Kasumi-1 (cell line): Measurements from ENCODE around the gene CASZ1.

Experiments
- DNase-seq, 2 experiments: peaks; one replicate each; lab custom pipeline; 2025; lab: John Stamatoyannopoulos, UW

CASZ1 gene

GRCh38 chr1:10635992-10636391, 160.5 kb downstream of the CASZ1 start:
- DNase-seq: no peak

DNA sequence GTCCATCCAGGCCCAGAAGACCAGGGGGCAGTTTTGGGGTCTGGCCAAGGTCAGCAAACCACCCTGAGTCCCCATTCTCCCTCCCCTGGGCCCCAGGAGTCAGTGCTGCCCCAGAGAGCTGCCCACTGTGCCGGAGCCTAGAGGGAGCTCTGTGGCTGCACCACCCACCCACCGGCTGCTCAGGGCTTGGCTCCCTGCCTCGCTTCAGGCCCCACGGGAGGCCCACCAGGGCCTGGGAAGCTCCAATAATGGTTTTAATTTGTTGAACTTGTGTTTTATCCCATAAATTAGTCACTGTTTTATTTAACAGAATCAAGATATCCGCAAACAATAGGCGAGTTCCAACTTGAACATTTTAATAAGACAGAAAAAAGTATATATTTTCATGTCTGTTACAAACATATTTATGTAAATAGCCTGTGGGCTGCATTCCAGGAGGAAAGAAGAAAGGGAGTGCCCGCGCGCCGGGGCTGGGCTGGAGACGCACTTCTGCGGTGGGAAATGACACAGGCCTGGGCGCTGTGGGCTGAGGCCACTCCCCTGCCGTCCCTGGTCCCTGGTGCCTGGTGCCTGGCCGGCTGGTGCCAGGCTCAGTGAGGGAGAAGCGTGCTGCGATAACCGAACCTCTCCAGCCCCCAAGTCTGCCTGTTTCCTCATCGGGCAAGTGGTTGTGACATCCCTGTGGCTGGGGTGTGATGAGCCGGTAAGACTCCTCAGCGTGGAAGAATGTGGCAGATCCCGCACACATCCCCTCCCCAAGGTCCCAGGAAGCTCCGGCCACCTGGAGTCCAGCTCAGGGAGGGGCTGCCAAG, 161.2 kb downstream of the CASZ1 start:
- DNase-seq: no peak

DNA sequence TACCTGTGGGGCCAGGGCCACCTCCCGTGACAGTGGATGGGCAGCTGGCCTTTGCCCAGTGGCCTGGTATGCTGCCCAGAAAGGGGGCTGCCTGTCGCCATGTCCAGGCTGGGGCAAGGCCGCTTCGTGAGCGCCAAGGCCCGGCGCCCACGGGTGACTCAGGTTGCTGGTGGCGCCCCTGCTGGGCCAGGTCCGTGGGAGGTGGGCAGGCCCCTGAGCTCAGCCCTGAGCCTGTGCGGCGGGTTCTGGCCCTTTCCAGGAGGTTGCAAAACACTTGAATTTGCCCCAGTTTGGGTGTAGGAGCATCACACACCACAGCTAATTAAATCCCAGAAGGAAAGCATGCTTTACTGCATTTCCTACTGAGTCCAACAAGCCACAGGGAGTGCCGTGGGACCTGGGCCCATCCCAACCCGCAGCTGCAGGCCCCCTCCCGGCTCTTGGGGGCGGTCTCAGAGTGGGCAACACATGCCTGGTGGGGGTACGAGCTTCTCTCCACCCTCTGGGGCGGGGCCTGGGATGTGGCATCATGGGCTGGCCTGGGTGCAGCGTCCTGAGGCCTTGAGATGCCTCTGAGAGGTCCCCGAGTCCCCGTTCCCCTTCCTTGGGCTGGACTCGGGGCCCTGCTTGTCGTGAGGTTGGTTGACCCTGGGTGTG, 161.9 kb downstream of the CASZ1 start:
- no peak for DNase-seq

DNA sequence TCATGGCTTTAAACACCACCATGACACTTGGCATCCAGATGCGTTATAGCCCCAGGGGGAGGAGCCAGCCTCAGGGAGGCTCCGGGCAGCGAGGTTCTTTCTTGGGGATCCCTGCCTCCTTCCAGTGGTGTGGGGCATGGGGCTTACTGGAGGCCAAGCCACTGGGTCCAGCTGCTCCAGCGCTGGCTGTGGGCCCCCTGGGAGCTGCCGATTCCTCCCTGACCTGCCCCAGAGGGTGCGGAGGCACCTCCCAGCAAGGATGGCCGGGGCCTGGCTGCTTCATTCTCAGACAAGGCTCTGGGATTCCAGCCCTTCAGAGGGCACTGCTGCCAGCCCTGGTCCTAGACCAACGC, 162.4 kb downstream of the CASZ1 start:
- no peak for DNase-seq

- no peak for DNase-seq
Observed at GRCh38 chr1:10633416-10633815, 163.0 kb downstream of the CASZ1 start.

- DNase-seq: no peak
Observed at GRCh38 chr1:10632691-10633090, 163.8 kb downstream of the CASZ1 start.

DNA sequence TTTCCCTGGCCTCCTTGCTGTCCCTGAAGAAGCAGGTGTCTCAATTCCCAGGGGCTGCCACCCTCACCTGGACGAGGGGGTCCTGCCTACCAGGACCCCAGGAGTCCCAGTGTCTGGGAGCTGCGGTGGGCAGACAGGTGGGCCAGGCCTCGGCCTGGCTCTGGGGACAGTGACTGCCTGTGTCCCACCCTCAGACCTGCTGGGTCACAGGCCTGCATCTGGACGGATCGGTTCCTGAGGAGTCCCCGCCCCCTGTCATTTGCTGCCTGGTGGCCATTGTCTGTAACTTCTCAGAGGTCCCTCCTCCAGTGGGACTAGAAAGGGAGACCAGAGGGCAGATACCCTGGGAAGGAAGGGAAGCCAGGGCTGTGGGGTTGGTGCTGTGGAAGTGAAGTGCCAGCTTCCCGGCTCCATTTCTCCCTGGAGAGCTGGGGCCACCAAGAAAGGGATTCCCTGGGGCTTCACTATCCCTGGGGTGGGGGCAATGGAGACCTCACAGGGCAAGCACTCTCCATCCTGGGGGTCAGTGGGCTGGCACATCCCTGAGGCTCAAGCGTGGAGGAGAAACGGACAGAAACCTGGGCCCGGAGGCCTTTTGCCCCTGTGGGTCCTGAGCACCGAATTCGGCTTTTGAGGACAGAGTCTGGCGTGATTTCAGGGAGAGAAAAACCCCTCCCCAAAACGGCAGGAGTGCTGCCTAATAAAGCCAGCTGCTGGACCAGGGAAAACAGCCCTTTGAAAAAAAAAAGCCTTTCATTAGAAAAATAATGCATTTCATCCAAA, 164.4 kb downstream of the CASZ1 start:
- no peak for DNase-seq

DNA sequence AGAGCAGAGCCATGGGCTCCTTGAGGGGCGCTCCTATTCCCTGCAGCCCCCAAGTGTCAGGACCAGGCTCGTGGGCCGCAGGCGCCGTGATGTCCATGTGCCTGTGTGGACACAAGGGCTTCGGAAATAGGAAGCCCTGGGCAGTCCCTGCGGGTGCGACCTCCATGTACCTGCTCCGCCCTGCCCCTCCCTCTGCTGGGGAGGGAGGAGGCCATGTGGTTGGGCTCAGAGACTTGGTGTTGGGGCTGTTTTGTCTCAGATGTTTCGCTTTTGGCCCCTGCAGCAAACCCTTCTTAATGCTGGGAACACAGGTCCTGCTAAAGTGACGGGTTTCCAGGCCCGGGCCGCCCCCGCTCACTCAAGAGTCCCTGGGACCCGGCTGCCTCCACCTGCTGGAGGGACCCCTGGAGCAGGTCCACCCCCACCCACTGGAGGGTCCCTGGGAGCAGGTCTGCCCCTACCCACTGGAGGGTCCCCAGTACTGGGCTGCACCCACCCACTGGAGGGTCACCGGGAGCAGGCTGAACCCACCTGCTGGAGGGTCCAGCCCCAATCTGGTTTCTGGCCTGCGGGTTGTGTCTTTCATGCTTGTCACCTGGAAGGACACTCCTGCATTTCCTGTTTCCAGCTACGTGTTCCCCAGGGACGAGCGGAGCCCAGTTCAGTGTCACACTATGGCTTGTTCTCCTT, 165.2 kb downstream of the CASZ1 start:
- DNase-seq: no peak

GRCh38 chr1:10630661-10631120, 165.8 kb downstream of the CASZ1 start:
- no peak for DNase-seq

DNA sequence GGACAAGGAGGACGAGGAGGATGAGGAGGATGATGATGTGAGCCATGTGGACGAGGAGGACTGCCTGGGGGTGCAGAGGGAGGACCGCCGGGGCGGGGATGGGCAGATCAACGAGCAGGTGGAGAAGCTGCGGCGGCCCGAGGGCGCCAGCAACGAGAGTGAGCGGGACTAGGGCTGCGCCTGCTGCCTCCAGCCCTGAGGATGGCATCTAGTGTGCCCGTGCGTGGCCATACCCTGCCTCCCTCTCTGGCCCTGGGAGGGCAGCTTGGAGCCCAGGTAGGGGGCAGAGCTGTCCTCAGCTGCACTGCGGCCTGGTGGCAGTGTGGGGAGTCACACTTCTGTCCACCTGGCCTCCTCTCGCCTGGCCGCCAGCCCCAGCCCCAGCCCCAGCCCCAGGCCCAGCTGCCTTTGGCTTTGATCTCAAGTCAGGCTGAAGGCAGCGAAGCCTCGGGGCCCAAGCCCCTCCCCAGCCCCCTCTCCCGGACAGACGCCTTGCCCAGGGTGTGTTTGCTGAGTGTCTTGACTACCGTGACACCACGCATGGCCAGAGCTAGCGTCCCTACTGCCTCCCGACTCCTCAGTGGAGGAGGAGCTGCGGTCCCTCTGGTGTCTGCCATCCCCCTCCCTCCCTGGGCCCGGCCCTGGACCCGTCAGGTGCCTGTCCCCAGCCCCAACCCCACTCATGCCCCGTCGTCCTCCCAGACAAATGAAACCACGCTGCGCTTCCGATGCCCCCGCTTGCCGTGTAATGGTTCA, 166.5 kb downstream of the CASZ1 start:
- DNase-seq: no peak

- no peak for DNase-seq
Observed at GRCh38 chr1:10629091-10629815, 167.2 kb downstream of the CASZ1 start.

DNA sequence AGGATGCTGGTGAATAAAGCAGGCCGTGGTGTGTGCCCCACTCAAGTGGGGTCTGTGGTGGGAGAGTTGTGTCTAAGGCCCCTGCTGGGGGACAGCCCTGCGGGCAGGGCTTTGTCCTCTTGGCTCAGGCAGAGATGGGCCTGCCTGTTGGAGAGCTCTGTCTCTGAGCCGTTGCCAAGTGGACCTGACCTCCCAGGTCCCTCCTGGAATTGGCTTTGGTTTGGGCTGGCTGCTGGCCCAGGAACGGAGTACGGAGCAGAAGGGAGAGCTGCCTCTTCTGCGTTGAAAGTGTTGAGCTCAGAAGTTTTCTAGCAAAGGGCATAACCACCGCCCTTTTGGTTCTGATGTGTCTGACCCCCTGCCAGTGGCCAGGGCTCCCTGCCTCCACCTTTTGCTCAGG, 167.8 kb downstream of the CASZ1 start:
- DNase-seq: no peak

- DNase-seq: no peak
Observed at GRCh38 chr1:10626791-10627410, 169.5 kb downstream of the CASZ1 start.

- DNase-seq: no peak
Observed at GRCh38 chr1:10626131-10626731, 170.2 kb downstream of the CASZ1 start.

- no peak for DNase-seq
Observed at GRCh38 chr1:10625554-10625953, 170.9 kb downstream of the CASZ1 start.

- no peak for DNase-seq
Observed at GRCh38 chr1:10625076-10625475, 171.4 kb downstream of the CASZ1 start.

GRCh38 chr1:10624256-10625050, 172.0 kb downstream of the CASZ1 start:
- no peak for DNase-seq

GRCh38 chr1:10623686-10624145, 172.7 kb downstream of the CASZ1 start:
- no peak for DNase-seq
